Measurements from ENCODE around the gene NPAS3. TPM values are rescaled to one million over a fixed set of nuclear protein-coding genes. Genes with fewer than 3 reads are reported as not detected.

The NPAS3 gene
- total RNA-seq, 1 experiment from 2014 or later = 0.36 TPM

GRCh38 chr14:33062476-33062875 is 123.8 kb downstream of the NPAS3 start:
- peak overlapping the region; percentile 50 for H3K4me2 ChIP-seq (ENCODE audit: low read length)

GRCh38 chr14:33062881-33063280 is 124.2 kb downstream of the NPAS3 start:
- Histone ChIP-seq H3K9ac (ENCODE audit: low read length) (no peak overlapping the region), H3K27me3 (ENCODE audit: low read length) (no peaks in the 10 kb centered on the region), H3K4me1 (ENCODE audit: insufficient read depth, low read length) (peaks cover 25% of the 10 kb centered on the region), H3K27ac (ENCODE audit: low read length) (peak overlapping the region; percentile 58), H3K9me2 (replicated peaks; ENCODE audit: low read length) (no peaks in the 10 kb centered on the region), H4K20me1 (ENCODE audit: low read length) (no peaks in the 10 kb centered on the region), H3K4me3 (ENCODE audit: low read length) (no peak overlapping the region), H3K79me2 (ENCODE audit: low read length) (no peaks in the 10 kb centered on the region), H3K9me3 (ENCODE audit: low read length) (no peaks in the 10 kb centered on the region), H2AFZ (ENCODE audit: low read length) (no peak overlapping the region), H3K36me3 (ENCODE audit: low read depth, low read length) (no peaks in the 10 kb centered on the region), H3K4me2 (ENCODE audit: low read length) (peak overlapping the region; percentile 50), H3F3A (ENCODE audit: low read length, unreplicated experiment) (no peaks in the 10 kb centered on the region)
- POLR2A ChIA-PET (ENCODE audit: unreplicated experiment) = no interaction called here
- intact Hi-C loops (cut with micrococcal nuclease) = no loop called here
- DNase-seq (peak; percentile 79), ATAC-seq (peak; percentile 80)
- TF ChIP-seq CTCF (conservative IDR thresholded peaks at IDR 0.05; ENCODE audit: low read depth, low read length) = no peak
- TF ChIP-seq EZH2 (IDR thresholded peaks at IDR 0.05; ENCODE audit: low read length, unreplicated experiment) = no peak
- TF ChIP-seq EZH2phosphoT487 (IDR thresholded peaks at IDR 0.05; ENCODE audit: borderline replicate concordance, low read length) = no peak
- CTCF ChIA-PET = no interaction called here
- no TSS peak for BruUV-seq (replicated peaks)

More at GRCh38 chr14:33062476-33062875, 123.8 kb downstream of the NPAS3 start:
- Histone ChIP-seq H3K9me3 (ENCODE audit: low read length) (no peaks in the 10 kb centered on the region), H3K79me2 (ENCODE audit: low read length) (no peaks in the 10 kb centered on the region), H3F3A (ENCODE audit: low read length, unreplicated experiment) (no peaks in the 10 kb centered on the region), H3K4me3 (ENCODE audit: low read length) (no peak overlapping the region), H3K9ac (ENCODE audit: low read length) (no peak overlapping the region), H3K27ac (ENCODE audit: low read length) (peak overlapping the region; percentile 58), H2AFZ (ENCODE audit: low read length) (no peak overlapping the region), H3K4me1 (ENCODE audit: insufficient read depth, low read length) (peaks cover 26% of the 10 kb centered on the region), H3K36me3 (ENCODE audit: low read depth, low read length) (no peaks in the 10 kb centered on the region), H4K20me1 (ENCODE audit: low read length) (no peaks in the 10 kb centered on the region), H3K27me3 (ENCODE audit: low read length) (no peaks in the 10 kb centered on the region), H3K9me2 (replicated peaks; ENCODE audit: low read length) (no peaks in the 10 kb centered on the region)
- ATAC-seq (no peak), DNase-seq (no peak)
- intact Hi-C loops (cut with micrococcal nuclease) = no loop called here
- no TSS peak for BruUV-seq (replicated peaks)
- POLR2A ChIA-PET (ENCODE audit: unreplicated experiment) = no interaction called here
- TF ChIP-seq EZH2 (IDR thresholded peaks at IDR 0.05; ENCODE audit: low read length, unreplicated experiment) (no peak), CTCF (conservative IDR thresholded peaks at IDR 0.05; ENCODE audit: low read depth, low read length) (no peak), EZH2phosphoT487 (IDR thresholded peaks at IDR 0.05; ENCODE audit: borderline replicate concordance, low read length) (no peak)
- CTCF ChIA-PET = no interaction called here

- H3K9me2 ChIP-seq (replicated peaks; ENCODE audit: low read length) = no peaks in the 10 kb centered on the region
- CTCF ChIA-PET = no interaction called here
- DNase-seq (peak; percentile 69), ATAC-seq (0 out of 2 replicates have a peak, but pooled peaks have one; percentile 7)
- H3K9me3 ChIP-seq (ENCODE audit: low read length) = no peaks in the 10 kb centered on the region
- H3K4me3 ChIP-seq (ENCODE audit: low read length) = no peak overlapping the region
- no peaks in the 10 kb centered on the region for H4K20me1 ChIP-seq (ENCODE audit: low read length)
- intact Hi-C loops (cut with micrococcal nuclease) = no loop called here
- no peaks in the 10 kb centered on the region for H3K36me3 ChIP-seq (ENCODE audit: low read depth, low read length)
- no peaks in the 10 kb centered on the region for H3F3A ChIP-seq (ENCODE audit: low read length, unreplicated experiment)
- peak overlapping the region; percentile 50 for H3K4me2 ChIP-seq (ENCODE audit: low read length)
- H3K27ac ChIP-seq (ENCODE audit: low read length) = peak overlapping the region; percentile 58
- POLR2A ChIA-PET (ENCODE audit: unreplicated experiment) = no interaction called here
- no peaks in the 10 kb centered on the region for H3K27me3 ChIP-seq (ENCODE audit: low read length)
- H3K9ac ChIP-seq (ENCODE audit: low read length) = no peak overlapping the region
- H3K4me1 ChIP-seq (ENCODE audit: insufficient read depth, low read length) = peaks cover 28% of the 10 kb centered on the region
- H2AFZ ChIP-seq (ENCODE audit: low read length) = no peak overlapping the region
- no peaks in the 10 kb centered on the region for H3K79me2 ChIP-seq (ENCODE audit: low read length)
- BruUV-seq (replicated peaks) = no TSS peak
- TF ChIP-seq CTCF (conservative IDR thresholded peaks at IDR 0.05; ENCODE audit: low read depth, low read length) (no peak), EZH2 (IDR thresholded peaks at IDR 0.05; ENCODE audit: low read length, unreplicated experiment) (no peak), EZH2phosphoT487 (IDR thresholded peaks at IDR 0.05; ENCODE audit: borderline replicate concordance, low read length) (no peak)
These were observed 124.8 kb downstream of the NPAS3 start for GRCh38 chr14:33063521-33063920.

Data from PC-3 (cell line).